SK-N-DZ (cell line): ENCODE results near the gene NRARP.
A peak's percentile ranks its signal among the peaks of the same experiment; 100 is the strongest.

Experiments used
- DNase-seq: peaks from one replicate; pipeline ENCODE4 v3.0.0-alpha.2; 2015; ENCODE audit warnings: low spot score

NRARP gene

GRCh38 chr9:137311171-137311985 is 9.3 kb upstream of the NRARP start:
- DNase-seq = no peak

GRCh38 chr9:137310189-137311052 is 8.3 kb upstream of the NRARP start:
- no peak for DNase-seq

- DNase-seq = no peak
Observed at GRCh38 chr9:137309368-137310188, 7.5 kb upstream of the NRARP start.

GRCh38 chr9:137308057-137308619 is 6.1 kb upstream of the NRARP start:
- peak; percentile 56 for DNase-seq

GRCh38 chr9:137307255-137308056 is 5.4 kb upstream of the NRARP start:
- DNase-seq = peak; percentile 21

- DNase-seq = no peak
Observed at GRCh38 chr9:137306850-137307254, 4.8 kb upstream of the NRARP start.

- peak; percentile 69 for DNase-seq
Observed at GRCh38 chr9:137306066-137306849, 4.2 kb upstream of the NRARP start.

- DNase-seq = no peak
Observed at GRCh38 chr9:137305798-137306065, 3.7 kb upstream of the NRARP start.

- peak; percentile 82 for DNase-seq
Observed at GRCh38 chr9:137305060-137305797, 3.2 kb upstream of the NRARP start.

- DNase-seq = peak; percentile 67
Observed at GRCh38 chr9:137304383-137305059, 2.5 kb upstream of the NRARP start.

GRCh38 chr9:137303893-137304382 is 1.9 kb upstream of the NRARP start:
- DNase-seq = no peak

- DNase-seq = no peak
Observed at GRCh38 chr9:137303151-137303892, 1.3 kb upstream of the NRARP start.

GRCh38 chr9:137302449-137303150 is 529 bp upstream of the NRARP start:
- peak; percentile 73 for DNase-seq

GRCh38 chr9:137301081-137301947 is 757 bp downstream of the NRARP start:
- peak; percentile 68 for DNase-seq

- no peak for DNase-seq
Observed at GRCh38 chr9:137300567-137301080, 1.4 kb downstream of the NRARP start.

- DNase-seq = no peak
Observed at GRCh38 chr9:137299938-137300337, 2.1 kb downstream of the NRARP start.
